ENCODE results near the gene DCBLD2.

The DCBLD2 gene

DNA sequence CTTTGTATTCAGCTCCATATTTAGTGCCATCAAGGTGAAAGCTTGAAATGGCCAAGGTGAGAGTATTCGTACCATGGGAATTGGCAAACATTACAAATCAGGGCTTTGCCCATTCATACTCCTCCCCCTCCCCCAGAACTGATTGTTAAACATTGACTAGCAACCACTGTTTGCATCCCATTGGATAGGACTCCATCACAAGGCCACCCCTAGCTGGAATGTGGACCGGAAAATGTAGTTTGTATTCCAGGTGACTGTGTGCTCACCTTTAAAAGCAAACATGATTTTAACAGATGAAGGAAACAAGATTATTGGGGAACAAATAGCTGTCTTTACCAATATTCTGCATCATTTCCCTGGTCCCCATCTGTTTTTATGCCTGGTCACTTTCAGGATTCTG, 124.2 kb downstream of the DCBLD2 start:
- TF ChIP-seq, protein P1, sequence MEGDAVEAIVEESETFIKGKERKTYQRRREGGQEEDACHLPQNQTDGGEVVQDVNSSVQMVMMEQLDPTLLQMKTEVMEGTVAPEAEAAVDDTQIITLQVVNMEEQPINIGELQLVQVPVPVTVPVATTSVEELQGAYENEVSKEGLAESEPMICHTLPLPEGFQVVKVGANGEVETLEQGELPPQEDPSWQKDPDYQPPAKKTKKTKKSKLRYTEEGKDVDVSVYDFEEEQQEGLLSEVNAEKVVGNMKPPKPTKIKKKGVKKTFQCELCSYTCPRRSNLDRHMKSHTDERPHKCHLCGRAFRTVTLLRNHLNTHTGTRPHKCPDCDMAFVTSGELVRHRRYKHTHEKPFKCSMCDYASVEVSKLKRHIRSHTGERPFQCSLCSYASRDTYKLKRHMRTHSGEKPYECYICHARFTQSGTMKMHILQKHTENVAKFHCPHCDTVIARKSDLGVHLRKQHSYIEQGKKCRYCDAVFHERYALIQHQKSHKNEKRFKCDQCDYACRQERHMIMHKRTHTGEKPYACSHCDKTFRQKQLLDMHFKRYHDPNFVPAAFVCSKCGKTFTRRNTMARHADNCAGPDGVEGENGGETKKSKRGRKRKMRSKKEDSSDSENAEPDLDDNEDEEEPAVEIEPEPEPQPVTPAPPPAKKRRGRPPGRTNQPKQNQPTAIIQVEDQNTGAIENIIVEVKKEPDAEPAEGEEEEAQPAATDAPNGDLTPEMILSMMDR (conservative IDR thresholded peaks at IDR 0.05; ENCODE audit: low read length) = no peak
- H3K4me3 ChIP-seq (ENCODE audit: low read length) = no peak overlapping the region
- DNase-seq (ENCODE audit: low read depth) = no peak

DNA sequence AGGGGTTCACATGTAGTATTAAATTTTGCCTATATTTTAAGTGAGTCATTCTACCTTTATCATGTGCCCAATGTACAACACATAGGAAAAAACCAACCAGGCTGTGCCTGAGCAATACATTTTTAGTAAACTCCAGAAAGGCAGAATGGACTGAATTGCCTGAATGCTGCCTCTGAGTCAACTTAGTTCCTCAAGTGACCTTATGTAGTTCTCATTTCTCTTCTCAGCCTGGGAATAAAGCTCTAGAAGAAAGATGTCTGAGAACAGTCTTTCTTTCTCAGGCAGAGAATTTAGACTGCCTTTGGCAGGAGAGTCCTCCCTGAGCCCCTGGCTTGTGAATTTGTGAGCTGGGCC, 125.4 kb downstream of the DCBLD2 start:
- H3K4me3 ChIP-seq (ENCODE audit: low read length) = no peak overlapping the region
- TF ChIP-seq, protein P1 (conservative IDR thresholded peaks at IDR 0.05; ENCODE audit: low read length) = no peak
- no peak for DNase-seq (ENCODE audit: low read depth)

- TF ChIP-seq, protein P1 (conservative IDR thresholded peaks at IDR 0.05; ENCODE audit: low read length) = no peak
- no peak for DNase-seq (ENCODE audit: low read depth)
- no peak overlapping the region for H3K4me3 ChIP-seq (ENCODE audit: low read length)
Observed at GRCh38 chr3:98775459-98776139, 125.9 kb downstream of the DCBLD2 start.

DNA sequence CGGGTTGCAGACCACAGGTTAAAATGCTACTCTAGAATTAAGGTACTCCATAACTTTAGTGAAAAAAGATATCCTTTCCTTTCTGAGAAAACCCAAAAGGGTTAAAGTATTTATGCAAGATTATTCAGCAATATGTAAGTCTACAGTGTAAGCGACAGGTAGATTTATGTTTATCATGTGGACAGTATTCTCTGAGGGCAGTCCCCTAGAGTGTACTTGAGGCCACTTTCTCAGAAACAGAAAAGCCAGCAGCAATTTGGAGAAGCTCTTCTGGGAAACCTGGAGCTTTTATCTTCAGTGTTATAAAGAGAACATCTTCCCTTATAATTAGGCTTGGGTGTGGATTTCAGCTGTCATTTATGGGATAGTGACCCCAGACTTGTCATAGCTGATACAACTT, 129.5 kb downstream of the DCBLD2 start:
- TF ChIP-seq, protein P1 (conservative IDR thresholded peaks at IDR 0.05; ENCODE audit: low read length) = no peak
- H3K4me3 ChIP-seq (ENCODE audit: low read length) = no peak overlapping the region
- DNase-seq (ENCODE audit: low read depth) = no peak

GRCh38 chr3:98770261-98771039, 131.0 kb downstream of the DCBLD2 start:
- no peak for DNase-seq (ENCODE audit: low read depth)
- TF ChIP-seq, protein P1 (conservative IDR thresholded peaks at IDR 0.05; ENCODE audit: low read length) = no peak
- no peak overlapping the region for H3K4me3 ChIP-seq (ENCODE audit: low read length)

GRCh38 chr3:98769448-98769847, 132.0 kb downstream of the DCBLD2 start:
- TF ChIP-seq, protein P1 (conservative IDR thresholded peaks at IDR 0.05; ENCODE audit: low read length) = no peak
- no peak overlapping the region for H3K4me3 ChIP-seq (ENCODE audit: low read length)
- no peak for DNase-seq (ENCODE audit: low read depth)

- DNase-seq (ENCODE audit: low read depth) = no peak
- no peak overlapping the region for H3K4me3 ChIP-seq (ENCODE audit: low read length)
- TF ChIP-seq, protein P1 (conservative IDR thresholded peaks at IDR 0.05; ENCODE audit: low read length) = no peak
Observed at GRCh38 chr3:98768961-98769360, 132.5 kb downstream of the DCBLD2 start.

All from AG10803 (cell line).